Measurements from ENCODE around the gene EXOG. TPM values are rescaled to one million over a fixed set of nuclear protein-coding genes. Genes with fewer than 3 reads are reported as not detected.

The EXOG gene
- total RNA-seq, 1 donor from 2014 or later: 9.6 TPM

- DNase-seq (ENCODE audit: low read depth, low spot score): no peak
Observed at GRCh38 chr3:38544926-38545325, 48.8 kb downstream of the EXOG start.

GRCh38 chr3:38545550-38545949 lies 49.4 kb downstream of the EXOG start:
- no peak for DNase-seq (ENCODE audit: low read depth, low spot score)

DNA sequence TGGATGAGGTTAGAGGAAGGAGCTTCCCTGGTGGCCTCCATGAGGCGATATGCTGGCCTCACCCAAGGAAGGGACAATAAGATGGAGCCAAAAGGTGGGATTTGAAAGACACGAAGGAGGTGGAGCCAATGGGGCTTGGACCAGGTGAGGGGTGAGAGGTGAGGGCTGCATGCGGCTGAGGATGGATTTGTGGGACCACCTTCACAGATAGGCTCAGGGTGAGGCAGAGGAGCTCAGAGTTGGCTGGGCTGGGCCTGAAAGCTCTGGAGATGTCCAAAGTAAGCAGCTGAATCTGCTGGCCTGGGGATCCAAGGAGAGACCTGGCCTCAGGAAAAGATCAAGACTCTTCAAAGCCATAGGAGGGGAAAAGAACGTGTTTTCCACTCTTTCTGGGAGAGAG lies 49.8 kb downstream of the EXOG start:
- DNase-seq (ENCODE audit: low read depth, low spot score): no peak

GRCh38 chr3:38548154-38548931 lies 52.2 kb downstream of the EXOG start:
- no peak for DNase-seq (ENCODE audit: low read depth, low spot score)

DNA sequence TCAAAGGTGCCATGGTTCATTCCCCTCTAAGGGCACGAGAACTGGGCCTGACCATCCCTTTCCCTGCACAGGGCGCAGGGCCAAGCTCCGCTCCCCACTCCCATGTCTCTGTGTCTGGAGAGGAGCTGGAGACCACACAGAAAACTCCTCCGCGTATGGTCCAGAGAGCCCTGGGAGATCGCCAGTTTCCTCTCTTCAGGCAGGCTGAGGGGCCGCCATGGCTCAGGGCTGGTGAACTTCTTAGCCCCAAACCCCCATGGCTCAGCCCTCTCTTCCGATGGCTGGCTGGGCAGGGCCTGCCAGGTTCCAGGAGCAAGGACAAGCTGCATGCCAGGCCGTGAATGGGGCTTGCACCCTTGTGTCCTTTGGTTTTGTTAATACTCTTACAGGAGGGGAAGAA lies 52.9 kb downstream of the EXOG start:
- no peak for DNase-seq (ENCODE audit: low read depth, low spot score)

GRCh38 chr3:38549486-38549885 lies 53.3 kb downstream of the EXOG start:
- DNase-seq (ENCODE audit: low read depth, low spot score): no peak

DNA sequence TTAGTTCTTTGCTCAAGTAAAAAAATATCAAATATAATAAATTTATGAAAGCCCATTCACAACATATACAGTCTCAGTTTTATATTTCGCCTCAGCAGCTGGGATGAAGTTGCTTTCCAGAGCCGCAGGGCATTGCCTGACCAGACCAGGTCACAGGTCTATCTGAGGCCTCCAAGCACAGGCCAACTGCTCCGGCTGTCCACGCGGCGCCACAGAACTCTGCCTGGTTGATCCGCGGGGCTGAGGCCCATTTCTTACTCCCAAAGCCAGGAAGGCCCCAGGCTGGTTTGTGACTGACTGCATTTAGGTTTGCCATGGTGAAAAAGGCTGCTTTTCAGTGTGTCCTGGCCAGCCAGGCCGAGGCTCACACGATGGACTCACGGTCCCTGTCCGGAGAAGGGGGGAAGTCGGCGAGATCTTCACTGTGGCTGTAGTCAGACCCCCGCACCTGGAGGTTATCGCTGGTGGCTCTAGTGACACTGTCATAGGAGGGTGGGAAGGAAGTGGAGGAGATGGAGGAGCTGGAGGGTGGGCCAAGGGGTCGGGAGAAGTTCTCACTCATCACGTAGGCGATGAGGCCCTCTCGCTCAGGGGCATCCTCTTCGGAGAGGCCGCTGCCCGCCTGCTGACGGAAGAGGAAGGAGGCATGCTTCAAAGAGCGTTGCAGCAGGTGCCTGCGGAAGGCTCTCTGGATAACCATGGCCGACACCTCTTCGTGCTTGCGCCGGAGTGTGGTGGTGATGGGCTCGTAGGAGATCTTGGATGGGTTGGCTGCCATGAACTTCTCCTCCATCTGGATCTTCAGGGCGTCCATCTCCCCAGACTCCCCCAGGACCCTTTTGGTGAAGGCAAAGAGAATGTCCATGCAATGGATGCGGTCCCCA lies 54.1 kb downstream of the EXOG start:
- DNase-seq (ENCODE audit: low read depth, low spot score): no peak

GRCh38 chr3:38551026-38551832 lies 55.1 kb downstream of the EXOG start:
- DNase-seq (ENCODE audit: low read depth, low spot score): no peak

DNA sequence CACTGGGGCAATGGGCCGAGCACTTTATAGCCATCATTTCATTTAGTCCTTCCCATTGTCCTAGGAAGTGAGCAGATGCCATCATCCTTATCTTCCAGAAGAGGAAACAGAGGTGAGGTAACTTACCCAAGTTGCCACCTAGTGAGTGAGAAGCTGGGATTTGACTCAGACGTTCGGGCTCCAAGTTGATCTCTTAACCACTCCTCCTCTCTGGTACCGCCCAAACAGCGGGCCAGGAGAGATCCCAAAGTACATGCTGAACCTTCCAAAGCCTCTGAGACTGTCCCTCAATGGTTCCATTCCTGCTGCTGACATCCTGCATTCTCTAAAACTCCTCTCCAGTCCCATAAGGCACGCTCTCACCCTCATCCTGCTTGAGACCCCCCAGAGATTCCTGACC lies 56.2 kb downstream of the EXOG start:
- no peak for DNase-seq (ENCODE audit: low read depth, low spot score)

DNA sequence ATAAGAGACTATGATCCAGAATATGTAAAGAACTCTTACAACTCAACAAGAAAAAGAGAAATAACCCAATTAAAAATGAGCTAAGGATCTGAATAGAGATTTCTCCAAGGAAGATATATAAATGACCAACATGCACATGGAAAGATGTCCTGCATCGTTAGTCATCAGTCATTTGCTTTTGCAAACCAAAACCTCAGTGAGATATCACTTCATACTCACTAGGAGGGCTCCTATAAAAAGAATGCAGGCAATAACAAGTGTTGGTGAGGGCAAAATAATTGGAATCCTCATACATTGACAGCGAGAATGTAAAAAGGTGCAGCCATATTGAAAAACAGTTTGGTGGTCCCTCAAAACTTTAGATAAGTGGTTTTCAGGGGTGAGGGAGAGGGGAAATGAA lies 56.9 kb downstream of the EXOG start:
- DNase-seq (ENCODE audit: low read depth, low spot score): no peak

DNA sequence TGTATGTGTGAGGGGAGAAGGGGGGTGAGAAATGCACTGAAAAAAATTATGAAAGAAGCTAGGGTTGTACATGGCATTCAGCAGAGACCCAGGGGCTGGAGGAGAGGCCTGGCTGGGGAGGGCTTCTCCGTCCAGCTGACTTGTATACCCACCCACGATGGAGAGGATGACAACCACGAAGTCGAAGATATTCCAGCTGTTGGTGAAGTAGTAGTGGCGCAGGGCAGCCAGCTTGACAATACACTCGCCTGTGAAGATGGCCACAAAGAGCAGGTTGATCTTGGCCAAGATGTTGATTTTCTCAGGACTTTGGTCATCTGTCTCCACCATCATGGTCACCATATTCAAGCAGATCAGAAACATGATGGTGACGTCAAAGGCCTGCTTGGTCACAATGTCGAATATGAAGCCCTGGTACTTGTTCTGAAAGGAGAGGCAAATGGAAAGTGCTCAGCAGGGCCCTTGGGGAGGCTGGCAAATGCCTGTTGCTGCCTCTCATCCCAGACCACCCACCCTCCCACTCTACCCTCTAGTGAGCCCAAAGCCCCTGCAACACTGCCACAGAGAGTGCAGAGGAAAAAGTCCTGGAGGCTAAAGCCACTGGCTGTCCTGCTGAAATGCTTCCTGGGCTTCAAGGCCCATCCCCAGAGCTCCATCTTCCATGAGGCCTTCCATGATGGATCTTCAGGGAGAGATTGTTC lies 58.1 kb downstream of the EXOG start:
- DNase-seq (ENCODE audit: low read depth, low spot score): no peak

GRCh38 chr3:38555149-38555840 lies 59.2 kb downstream of the EXOG start:
- DNase-seq (ENCODE audit: low read depth, low spot score): no peak

DNA sequence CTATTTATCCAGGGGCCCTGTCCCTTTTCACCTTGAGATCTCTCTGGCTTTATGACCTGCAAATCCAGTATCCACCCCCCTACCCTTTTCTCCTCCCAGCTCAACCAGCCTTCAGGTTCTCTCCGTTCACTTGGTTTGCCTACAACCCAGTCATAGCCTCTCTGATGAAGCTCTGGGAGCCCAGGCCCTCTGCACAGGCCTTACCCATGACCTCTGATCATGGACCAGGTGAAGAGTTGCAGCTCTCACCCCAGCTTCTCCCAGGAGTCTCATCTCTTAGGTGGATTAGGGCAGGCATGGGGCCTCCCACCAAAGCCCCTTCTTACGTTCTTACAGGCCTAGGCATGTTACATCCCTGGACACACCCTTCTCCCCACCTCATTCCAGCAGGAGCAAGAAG lies 59.8 kb downstream of the EXOG start:
- DNase-seq (ENCODE audit: low read depth, low spot score): no peak

GRCh38 chr3:38556640-38557358 lies 60.7 kb downstream of the EXOG start:
- DNase-seq (ENCODE audit: low read depth, low spot score): no peak

DNA sequence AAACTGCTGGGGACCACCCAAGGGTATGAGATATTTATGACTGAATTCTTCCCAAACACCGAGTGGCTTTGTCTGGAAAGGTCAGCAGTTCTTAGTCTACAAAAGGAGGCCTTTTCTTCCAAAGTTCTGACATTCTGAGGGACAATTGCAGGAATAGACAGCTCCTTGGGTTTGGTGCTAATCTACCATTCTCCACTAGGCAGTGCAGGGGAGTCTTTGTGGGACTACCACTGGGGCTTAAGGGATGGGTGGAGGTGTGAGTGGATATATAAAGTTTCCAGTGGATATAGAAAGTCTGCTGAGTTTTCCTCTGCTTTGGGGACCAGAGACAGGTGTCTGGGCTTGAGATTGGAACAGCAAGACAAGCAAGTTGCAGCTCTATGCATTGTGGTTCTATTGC lies 62.7 kb downstream of the EXOG start:
- DNase-seq (ENCODE audit: low read depth, low spot score): no peak

GRCh38 chr3:38560284-38560683 lies 64.1 kb downstream of the EXOG start:
- DNase-seq (ENCODE audit: low read depth, low spot score): no peak

- no peak for DNase-seq (ENCODE audit: low read depth, low spot score)
Observed at GRCh38 chr3:38560996-38561717, 65.0 kb downstream of the EXOG start.

- no peak for DNase-seq (ENCODE audit: low read depth, low spot score)
Observed at GRCh38 chr3:38561746-38562466, 65.8 kb downstream of the EXOG start.

Measured in pulmonary artery endothelial cell (primary cell).